Tongue (tissue), 2 donors: Measurements from ENCODE around the gene NR4A1. TPM values are rescaled to one million over a fixed set of nuclear protein-coding genes. Genes with fewer than 3 reads are reported as not detected.

ENCODE experiments used
- DNase-seq: peaks from one replicate; pipeline ENCODE4 v3.0.0-alpha.2; 2015
- total RNA-seq: library from RNA; depleted of rRNA; stranded (reverse); fragments of >200 nt; gene quantifications from one replicate; pipeline ENCODE4 v1.2.3, GENCODE V29; 2014

The NR4A1 gene
- total RNA-seq, 1 donor from 2014 or later, result 65.6 TPM

DNA sequence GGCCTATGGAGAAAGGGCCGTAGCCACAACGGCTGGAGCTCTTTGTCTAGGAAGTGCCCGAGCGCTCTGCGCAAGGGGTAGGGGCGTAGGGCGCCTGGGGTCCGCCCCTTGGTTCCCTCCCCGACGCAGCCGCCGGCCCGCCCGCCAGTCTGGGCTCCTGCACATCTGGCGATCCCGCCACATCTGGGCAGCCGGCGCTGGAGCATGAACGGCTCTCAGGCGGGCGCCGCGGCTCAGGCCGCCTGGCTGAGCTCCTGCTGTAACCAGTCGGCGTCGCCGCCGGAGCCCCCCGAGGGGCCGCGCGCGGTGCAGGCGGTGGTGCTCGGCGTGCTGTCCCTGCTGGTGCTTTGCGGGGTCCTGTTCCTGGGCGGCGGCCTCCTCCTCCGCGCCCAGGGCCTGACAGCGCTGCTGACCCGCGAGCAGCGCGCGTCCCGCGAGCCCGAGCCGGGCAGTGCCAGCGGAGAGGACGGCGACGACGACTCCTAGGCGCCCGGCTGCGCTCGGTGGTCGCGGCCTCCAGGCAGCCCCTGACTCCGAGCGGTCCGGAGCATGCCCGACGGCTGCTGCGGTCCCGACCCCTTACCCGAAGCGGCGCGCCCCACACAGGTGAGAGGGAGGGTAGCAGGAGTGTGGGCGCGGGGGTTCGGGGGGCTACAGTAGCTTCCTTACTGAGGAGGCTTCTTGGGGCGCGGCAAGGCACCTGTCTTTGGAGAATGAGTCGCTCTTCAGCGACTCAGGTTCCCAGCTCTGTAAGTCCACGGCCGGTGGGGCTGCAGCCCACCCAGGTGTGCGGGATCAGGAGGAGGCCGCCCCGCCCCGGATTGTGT lies 28.5 kb downstream of the NR4A1 start, which contains the start of gene SMIM41:
TSS of gene SMIM41 (plus strand) at position 129 of the 827 bp plus-strand sequence. CDS start at position 205, 76 bp downstream.
- DNase-seq, result no peak

DNA sequence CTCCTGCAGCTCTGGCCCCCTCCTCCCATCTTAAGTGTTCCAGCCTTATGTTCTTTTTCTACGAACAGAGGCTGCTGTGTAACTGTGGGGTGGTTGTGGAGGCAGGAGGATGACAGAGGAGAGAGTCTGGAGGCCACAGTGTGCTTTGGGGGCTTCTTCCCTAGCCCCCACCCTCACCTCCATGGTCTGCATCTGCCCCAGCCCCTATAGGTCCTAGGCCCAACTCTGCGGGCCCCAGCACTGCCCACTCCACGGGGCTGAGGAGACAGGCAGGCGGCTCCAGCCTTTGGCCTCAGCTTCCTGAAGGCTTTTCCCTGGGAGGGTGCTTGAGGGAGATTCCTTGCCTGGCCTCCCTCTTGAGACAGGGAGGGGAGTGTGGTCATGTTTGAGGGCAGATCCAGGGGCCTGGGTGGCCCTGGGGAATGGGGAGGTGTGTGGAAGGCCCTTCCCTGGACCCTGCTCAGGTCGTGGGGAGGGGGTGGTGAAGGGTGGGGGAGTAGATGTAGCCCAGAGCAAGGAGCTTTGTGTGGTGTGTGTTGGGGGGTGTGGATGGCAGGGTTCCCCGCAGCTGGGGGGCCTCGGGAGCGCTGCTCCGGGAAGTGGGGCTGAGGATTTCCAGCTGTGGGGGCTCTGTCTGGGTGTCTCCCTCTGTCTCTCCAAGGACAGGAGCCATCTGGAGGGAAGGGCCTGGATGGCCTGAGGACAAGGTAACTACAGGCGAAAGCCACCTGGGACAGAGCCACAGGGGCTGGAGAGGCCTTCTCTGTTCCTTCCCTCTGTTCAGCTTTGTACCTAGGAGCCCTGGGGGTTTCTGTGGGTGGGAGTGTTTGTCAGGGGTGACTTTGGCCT lies 29.4 kb downstream of the NR4A1 start:
- no peak for DNase-seq

DNA sequence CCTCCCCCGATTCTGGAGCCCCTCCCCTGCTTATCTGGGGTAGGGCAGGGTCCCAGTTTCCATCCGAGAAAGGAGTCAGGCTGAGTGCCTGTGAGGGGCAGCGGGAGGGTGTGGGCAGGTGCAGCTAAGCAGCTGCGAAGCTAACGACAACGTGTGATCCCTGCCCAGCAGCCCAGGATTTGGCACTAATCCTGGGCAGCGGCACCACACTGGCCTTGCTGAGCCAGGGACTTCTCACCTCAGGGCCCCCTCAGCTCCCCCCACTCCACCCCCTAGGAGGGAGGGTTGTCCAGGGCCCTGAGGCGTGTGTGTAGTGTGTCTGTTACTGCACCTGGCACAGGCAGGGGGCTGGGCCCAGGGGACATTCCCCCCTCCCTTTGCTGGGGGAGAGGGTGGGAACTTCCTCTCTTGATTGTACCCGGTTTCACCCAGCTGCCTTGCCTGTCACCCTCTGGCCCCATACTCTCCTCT lies 30.1 kb downstream of the NR4A1 start:
- DNase-seq, result peak; percentile 82

DNA sequence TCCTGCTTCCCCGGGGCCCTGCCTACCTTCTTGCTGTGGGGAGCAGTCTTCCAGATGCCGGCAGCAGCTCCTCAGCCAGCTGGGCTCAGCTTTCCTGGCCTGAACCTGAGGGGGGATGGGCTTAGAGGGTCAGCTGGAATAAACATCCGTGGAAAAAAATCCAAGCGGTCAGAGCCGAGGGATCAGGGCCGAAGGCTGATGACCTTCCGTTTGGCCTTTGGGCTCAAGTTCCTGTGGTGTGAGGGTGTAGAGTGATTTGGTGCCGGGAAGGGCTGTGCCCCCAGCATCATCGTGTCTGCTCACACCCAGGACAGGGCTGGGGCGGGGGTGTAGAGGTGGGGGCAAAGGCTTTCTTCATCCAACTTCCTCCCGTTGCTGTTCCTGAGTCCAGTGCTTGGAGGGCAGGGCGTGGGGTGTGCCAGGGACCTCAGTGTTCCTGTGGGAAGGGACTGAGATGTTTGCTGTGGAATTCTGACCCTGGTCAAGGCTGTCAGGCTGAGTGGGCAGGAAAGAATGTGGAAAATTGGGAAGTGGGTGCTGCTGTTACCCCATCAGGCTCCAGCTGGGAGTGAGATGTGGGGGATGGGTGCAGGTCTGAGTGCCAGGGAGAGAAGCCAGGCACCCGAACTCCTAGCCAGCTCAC lies 30.9 kb downstream of the NR4A1 start:
- peak; percentile 61 for DNase-seq

DNA sequence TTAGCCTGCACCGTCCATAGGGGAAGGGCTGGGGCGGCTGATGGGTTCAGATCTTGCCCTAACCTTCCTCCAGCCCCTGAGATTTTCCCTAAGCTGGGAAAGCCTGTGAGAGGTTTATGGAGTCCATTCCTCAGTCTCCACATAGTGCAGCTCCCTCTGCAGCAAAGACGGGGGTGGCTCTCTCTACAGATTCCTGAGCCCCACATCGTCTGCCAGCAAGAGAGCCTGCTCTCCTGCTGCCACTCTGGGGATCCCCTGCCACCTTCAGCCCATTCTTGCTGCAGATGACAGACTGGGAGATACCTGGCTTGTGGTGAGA lies 31.4 kb downstream of the NR4A1 start:
- DNase-seq, result no peak

DNA sequence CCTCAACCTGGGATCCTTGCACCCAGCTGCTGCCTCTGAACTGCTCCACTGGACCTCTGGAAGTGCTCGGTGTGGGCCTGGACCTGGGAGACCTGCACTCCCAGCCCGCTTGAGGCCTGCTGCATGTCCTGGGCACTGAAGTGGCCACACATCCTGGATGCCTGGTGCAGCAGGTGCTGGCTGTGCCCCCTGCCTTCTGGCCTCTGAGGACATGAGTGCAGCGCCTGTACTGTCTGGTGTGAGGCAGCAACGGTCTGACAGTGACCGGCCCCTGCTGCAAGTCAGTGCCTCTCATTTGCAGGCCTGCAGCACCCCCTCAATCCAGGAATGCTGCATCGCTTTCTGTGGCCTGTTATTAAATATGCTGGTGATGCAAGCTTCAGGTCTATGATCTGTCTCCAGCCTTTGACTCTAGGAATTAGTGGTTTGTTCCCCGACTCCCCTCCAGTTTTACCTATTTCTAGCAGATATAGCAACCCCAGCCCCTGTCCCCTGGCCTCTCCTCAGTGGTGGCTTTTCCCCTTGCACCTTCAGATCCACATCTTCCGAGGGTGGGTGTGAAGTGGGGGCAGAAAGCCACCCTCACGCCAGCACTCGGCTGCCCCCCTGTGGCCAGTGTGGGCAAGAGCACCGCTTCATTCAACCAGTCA lies 31.9 kb downstream of the NR4A1 start:
- peak; percentile 80 for DNase-seq

DNA sequence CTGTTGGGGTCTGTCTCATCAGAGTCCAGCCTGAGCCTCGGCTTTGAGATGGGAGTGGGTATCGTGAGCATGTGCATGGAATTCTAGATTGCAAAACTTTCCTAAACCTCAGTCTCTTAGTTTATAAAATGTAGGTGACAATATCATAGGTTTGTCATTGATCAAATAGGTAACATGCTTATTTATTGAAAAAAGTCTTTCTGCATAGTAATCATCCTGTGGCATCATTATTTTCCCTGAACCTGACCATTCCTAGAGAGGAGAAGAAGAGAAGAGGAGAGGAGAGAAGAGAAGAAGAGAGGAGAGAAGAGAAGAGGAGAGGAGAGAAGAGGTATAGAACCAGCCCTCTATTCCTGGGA lies 32.4 kb downstream of the NR4A1 start:
- no peak for DNase-seq

DNA sequence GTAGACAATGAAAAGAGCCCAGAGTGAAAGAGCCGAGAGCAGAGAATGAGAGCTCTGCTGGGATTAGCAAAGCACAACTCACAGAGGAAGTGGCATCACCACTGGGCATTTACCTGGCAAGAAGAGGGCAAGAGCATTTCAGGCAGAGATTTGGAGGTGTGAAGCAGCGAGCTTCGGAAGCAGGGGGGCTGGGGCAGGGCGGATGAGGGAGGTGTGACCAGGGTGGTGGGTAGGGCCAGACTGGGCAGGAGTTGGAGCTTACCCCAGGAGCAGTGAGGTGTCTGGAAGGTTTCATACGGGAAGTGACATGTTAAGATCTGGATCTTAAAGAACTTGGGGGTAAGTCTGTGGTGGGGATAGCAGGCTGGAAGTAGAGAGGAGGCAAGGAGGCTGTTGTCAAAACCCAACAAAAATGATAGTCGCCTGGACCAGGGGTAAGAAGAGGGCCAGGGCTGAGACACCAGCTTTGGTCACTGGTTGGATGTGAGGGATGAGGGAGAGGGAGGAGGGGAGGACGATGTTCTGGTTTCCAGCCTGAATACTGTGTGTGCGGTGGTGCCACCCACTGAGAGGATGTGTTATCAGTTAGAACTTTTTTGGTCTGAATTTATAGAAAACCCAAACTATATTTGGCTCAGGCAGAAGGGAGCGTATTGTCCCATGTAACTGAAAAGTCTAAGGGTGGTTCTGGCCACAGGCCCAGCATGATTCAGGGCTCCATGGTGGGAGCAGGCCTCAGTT lies 33.4 kb downstream of the NR4A1 start:
- DNase-seq, result no peak

DNA sequence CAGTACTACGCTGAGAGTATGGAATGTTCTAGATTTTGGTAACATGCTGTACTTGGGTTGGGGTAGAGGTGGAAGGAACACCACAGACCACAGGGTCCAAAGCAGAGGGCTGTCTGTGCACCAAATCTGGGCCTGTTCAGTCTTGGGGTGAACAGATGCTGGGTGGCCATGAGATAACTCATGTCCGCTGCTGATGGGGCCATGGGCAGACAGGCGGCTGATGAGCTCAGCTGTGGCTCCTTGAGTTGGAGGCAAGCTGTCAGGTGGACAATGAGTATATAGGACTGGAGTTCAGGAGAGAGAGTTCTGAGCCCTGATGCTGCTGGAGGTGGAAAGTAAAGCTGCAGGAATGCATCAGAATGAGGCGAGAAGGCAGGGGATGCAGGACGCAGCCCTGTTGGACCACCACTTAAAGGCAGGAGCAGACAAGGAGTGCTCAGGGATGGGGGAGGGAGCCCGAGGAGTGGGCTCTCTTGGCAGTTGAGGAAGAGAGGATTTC lies 34.5 kb downstream of the NR4A1 start:
- no peak for DNase-seq

DNA sequence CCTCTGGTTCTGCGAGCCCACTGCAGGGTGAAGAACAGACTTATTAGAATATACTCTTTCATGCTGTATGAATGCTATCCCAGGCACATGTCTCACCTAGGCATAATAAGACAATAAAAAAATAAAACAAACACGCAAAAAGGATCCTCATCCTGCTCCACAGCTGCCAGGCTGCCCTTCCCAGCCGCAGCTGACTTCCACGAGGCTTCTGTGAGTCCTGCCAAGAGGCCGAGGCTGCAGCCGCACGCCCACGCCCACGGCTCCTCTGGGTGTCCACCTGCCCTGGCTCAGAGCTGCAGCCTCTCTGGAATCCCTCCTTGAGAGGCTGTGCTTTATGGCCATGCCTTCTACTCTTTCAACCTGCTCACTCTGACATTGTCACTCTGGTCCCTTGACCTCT lies 35.1 kb downstream of the NR4A1 start:
- DNase-seq, result no peak

DNA sequence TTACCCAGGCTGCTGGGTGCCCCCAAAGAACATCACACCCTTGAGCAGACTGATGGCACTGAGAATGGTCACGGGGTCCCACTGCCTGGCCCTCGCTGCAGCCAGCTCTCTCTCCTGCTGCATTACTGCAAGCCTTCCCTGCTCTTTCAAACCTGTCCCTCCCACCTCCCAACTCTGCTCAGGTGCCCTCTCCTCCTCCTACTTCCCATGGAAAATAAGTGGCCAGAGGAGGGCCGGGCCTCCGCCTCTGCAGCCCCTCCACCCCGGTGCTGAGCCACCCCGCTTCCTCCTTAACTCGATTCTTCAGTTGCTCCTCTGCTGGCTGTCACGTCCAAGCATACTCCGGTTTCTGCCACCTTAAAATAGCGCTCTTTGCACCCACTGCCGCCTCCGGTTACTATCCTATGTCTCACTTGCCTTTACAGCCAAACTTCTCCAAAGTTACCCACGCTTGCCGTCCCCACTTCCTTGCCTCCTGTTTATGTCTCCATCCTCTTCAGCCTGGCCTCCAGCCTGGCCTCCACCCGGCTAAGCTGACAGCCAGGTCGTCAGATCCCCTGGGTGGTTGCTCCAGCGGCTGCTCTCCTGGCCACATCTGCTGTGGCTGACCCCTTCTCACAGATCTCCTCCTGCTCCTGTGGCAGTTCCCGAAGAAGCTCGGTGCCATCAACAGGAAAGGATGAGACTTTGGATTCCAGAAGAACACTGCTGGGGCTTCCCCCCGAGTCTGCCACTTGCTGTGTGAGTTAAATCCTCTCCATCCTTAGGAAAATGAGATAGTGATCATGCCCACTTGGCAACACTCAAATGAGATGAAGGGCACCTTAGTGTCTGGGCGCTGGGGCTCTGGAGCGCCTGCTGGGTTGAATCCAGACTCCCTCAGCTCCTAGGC lies 35.9 kb downstream of the NR4A1 start:
- no peak for DNase-seq

DNA sequence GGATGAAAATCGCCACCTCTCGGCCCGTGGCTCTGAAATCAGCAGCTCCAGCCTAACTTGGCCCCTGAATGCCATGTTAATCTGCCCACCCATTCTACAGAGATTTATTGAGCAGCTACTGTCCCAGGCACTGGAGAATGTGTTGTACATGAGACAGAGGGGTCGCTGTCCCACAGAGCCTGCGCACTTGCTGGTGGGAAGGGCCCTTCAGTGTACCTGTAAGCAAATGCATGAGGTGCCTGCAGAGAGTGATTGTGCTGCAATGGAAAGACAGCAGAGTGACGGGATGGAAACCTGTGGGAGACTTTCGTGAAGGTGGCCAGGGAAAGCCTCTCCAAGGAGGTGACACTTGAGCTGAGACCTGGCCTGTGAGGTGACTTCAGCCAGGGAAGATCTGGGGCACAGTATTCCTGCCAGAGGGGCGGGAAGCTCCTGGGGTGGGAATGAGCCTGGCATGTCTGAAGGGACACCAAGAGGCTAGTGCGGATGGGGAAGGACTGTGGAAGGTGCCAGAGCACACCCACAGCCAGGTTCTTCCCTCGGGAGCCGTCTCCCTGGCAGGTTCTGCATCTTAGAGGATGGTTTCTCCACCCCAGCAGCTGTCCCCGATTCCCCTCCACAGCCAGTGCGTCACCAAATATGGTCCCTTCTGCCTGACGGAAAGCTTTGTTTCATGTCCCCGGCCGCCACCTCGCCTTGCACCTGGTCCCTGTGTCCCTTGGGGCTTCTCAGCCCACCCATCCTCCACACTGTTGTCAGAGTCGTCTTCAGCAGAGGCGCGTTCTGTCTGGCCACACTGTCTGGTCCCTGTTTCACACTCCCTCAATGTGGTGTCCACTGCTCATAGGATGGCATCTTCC lies 36.9 kb downstream of the NR4A1 start:
- DNase-seq, result no peak

DNA sequence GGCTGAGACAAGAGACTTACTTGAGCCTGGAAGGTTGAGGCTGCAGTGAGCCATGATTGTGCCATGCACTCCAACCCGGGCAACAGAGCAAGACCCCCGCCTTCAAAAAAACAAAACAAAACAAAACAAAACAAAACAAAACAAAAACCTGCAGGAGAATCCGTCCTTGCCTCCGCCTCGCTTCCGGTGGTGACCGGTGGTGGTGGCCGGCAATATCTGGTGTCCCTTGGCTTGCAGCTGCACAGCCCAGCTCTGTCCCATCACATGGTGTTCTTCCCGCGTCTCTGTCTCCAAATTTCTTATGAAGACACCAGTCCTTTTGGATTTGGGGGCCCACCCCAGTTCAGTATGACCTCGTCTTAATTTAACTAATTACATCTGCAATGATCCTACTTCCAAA lies 38.2 kb downstream of the NR4A1 start:
- DNase-seq, result no peak

DNA sequence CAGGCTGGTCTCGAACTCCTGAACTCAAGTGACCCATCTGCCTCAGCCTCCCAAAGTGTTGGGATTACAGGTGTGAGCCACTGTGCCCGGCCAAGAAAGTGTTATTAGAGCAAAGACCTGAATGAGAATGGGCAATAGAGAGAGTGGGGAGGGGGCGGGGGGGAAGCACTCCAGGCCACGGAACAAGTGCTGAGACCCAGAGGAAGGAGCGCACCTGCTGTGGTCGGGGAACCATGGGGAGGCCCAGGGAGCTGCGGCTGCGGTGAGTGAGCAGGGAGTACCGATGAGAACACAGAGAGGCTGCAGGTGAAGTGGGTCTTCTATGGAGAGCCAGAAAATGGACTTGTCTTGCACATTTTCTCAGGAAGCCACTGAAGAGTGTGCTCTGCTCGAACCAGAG lies 39.0 kb downstream of the NR4A1 start:
- no peak for DNase-seq

DNA sequence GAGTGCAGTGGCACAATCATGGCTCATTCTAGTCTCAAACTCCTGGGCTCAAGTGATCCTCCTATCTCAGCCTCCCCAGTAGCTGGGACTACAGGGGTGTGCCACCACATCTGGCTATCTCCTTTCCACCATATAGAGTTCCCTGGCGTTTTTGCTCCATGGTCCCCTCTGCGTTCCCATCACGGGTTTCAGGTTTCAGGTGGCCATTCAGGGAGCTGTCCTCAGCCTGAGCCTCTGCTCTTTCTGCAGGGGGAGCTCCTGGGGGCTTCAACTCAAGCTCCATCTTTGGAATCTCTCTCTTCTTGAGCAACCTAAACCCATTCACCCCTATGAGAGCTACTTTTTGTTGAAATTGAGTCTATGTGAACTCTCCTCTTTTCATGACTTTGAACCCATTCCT lies 39.8 kb downstream of the NR4A1 start:
- DNase-seq, result no peak

DNA sequence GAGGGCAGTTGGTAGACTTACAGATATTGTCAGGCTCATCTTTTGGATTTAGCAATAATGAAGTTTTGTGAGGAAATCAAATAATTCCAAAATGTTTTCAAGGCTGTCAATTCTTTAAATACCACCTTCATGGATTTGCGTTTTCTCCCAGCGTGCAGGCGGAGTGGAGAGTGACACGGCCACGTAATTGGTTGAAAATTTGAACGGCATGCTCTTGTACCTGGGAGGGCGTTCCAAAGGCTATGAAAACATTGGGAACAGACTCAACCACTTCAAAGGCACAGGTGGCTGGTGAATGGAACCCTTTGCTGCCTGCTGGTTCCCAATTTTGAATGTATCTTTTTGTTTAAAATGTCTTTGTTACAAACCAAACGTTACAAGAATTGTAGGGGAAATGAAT lies 40.6 kb downstream of the NR4A1 start:
- DNase-seq, result no peak

DNA sequence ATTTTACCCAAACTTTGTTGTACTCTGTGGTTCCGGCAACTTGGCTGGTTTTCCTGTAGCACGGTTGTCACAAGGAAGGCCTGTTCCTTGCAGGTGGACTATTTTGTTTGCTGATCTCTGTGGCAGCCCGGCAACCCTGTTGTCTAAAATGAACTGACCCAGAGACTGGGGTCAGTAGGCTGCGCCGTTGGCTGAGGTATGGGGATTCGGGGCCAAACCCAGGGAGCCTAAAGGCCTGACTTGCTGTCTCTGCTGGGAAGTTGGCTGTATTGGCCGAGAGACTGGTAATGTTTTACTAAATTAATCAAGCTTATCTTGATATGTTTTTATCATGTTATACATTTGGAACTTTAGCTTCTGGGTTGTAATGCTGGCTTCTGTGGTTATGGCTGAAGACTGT lies 42.1 kb downstream of the NR4A1 start:
- DNase-seq, result no peak

DNA sequence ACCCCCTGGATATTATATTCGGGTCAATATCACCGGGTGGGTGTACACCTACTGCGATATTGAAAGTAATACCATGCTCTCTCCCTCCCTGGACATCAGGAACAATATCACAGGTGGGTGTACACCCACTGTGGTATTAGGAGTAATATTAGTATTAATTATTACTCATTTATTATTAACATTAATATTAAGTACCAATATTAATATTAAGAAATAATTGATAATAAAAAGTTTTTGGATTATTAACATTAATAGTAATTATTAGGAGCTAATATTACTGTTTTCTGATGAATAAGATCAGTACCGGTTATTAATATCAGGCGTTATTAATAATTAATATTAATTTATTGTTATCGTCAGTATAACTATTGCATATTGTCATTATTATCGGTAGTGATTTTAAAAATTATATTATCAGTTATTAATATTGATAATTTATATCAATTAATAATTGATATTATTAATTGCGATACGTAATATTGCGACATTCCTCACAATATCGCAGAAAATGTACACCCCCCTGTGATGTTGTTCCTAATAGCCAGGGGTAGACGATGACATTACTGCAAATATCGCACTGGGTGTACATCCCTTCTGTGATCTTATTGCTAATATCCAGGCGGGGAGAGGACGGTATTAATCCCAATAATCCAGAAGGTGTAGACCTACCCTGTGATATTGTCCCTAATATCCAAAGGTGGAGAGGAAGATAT lies 45.2 kb downstream of the NR4A1 start:
- no peak for DNase-seq
